GM18517 (cell line): ENCODE measurements around the gene THSD4.
"Not testable (repeated sequence)": the region's sequence is repeated elsewhere in the genome, so short reads cannot be mapped to it uniquely, and the experiment has no call there.

Experiments
- ATAC-seq: cut with Tn5 transposase; IDR thresholded peaks from one replicate; pipeline ENCODE4 v1.9.1; 2021; ENCODE audit warnings: mild to moderate bottlenecking, moderate library complexity; ENCODE audit not compliant: unreplicated experiment

Gene THSD4

GRCh38 chr15:71182522-71182921, 67.3 kb downstream of the THSD4 start:
- no peak for ATAC-seq

- ATAC-seq: no peak
Observed at GRCh38 chr15:71183063-71183462, 67.8 kb downstream of the THSD4 start.

GRCh38 chr15:71185706-71186105, 70.4 kb downstream of the THSD4 start:
- ATAC-seq: no peak

- no peak for ATAC-seq
Observed at GRCh38 chr15:71186267-71186666, 71.0 kb downstream of the THSD4 start.

- no peak for ATAC-seq
Observed at GRCh38 chr15:71187078-71187477, 71.8 kb downstream of the THSD4 start.

GRCh38 chr15:71187526-71187925, 72.3 kb downstream of the THSD4 start:
- no peak for ATAC-seq

- no peak for ATAC-seq
Observed at GRCh38 chr15:71189718-71190117, 74.4 kb downstream of the THSD4 start.

GRCh38 chr15:71191296-71191695, 76.0 kb downstream of the THSD4 start:
- ATAC-seq: no peak

GRCh38 chr15:71192816-71193215, 77.5 kb downstream of the THSD4 start:
- no peak for ATAC-seq

- ATAC-seq: no peak
Observed at GRCh38 chr15:71194286-71194685, 79.0 kb downstream of the THSD4 start.

GRCh38 chr15:71195242-71195641, 80.0 kb downstream of the THSD4 start:
- ATAC-seq: no peak

GRCh38 chr15:71197620-71198019, 82.3 kb downstream of the THSD4 start:
- no peak for ATAC-seq

GRCh38 chr15:71198846-71199245, 83.6 kb downstream of the THSD4 start:
- ATAC-seq: no peak

GRCh38 chr15:71199384-71200351, 84.4 kb downstream of the THSD4 start:
- no peak for ATAC-seq

- ATAC-seq: no peak
Observed at GRCh38 chr15:71201477-71201876, 86.2 kb downstream of the THSD4 start.

GRCh38 chr15:71202712-71203111, 87.4 kb downstream of the THSD4 start:
- ATAC-seq: no peak

GRCh38 chr15:71203586-71204474, 88.6 kb downstream of the THSD4 start:
- no peak for ATAC-seq

- ATAC-seq: no peak
Observed at GRCh38 chr15:71207141-71207540, 91.9 kb downstream of the THSD4 start.

- no peak for ATAC-seq
Observed at GRCh38 chr15:71212146-71212545, 96.9 kb downstream of the THSD4 start.

- not testable (repeated sequence) for ATAC-seq
Observed at GRCh38 chr15:71213943-71214342, 98.7 kb downstream of the THSD4 start.

- no peak for ATAC-seq
Observed at GRCh38 chr15:71215126-71215894, 100.0 kb downstream of the THSD4 start.
